Measurements from ENCODE around the gene SLC23A1. TPM values are rescaled to one million over a fixed set of nuclear protein-coding genes. Genes with fewer than 3 reads are reported as not detected.

The SLC23A1 gene
- polyA plus RNA-seq, 4 donors: 11.7 to 17.0 (median 14.5) TPM

GRCh38 chr5:139408191-139408590 is 25.1 kb upstream of the SLC23A1 start:
- DNase-seq (ENCODE audit: low read depth in 4 of 4, low spot score in 3 of 4): no peak

- no peak for DNase-seq (ENCODE audit: low read depth in 4 of 4, low spot score in 3 of 4)
Observed at GRCh38 chr5:139407517-139407916, 24.4 kb upstream of the SLC23A1 start.

GRCh38 chr5:139406963-139407362 is 23.9 kb upstream of the SLC23A1 start:
- DNase-seq (ENCODE audit: low read depth in 4 of 4, low spot score in 3 of 4): no peak

- no peak for DNase-seq (ENCODE audit: low read depth in 4 of 4, low spot score in 3 of 4)
Observed at GRCh38 chr5:139404484-139404840, 21.4 kb upstream of the SLC23A1 start.

DNA sequence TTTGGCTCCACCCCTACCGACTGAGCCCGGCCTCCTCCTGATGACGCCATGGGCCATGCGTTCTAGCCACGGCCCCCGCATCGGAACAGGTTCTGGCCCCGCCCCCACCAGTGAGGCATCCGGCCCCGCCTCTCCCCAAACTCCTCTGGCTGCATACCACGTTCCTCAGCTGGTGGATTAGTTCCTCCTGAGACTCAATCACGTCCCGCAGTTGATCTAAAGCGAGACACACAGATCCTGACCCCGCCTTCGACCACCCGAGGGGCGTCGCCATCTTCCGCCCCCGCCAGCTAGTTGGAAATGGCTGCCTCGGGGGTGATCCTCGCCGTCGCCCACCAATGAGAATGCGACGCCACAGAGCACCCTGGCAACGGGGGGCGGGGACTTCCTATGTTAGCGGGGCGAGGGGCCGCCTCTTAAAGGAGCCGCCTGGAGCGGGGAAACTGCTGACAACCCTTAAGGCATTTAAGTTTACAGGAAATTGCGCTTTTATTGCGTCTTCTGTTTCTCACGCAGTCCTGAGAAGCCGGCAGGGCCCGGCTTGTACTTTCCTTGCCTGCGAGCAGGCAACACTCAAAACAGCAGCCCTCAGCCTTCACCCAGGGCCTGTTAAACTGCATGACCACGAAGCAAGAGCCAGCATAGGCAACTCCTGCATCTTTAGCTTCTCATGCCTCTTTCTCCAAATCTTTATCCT is 20.8 kb upstream of the SLC23A1 start, which contains the start of gene SPATA24:
TSS of gene SPATA24 (minus strand) at position 303 of the 697 bp plus-strand sequence. CDS start at position 274, 29 bp downstream.
- peak; percentile 95 to 98 (median 96) for DNase-seq (ENCODE audit: low read depth in 4 of 4, low spot score in 3 of 4)

DNA sequence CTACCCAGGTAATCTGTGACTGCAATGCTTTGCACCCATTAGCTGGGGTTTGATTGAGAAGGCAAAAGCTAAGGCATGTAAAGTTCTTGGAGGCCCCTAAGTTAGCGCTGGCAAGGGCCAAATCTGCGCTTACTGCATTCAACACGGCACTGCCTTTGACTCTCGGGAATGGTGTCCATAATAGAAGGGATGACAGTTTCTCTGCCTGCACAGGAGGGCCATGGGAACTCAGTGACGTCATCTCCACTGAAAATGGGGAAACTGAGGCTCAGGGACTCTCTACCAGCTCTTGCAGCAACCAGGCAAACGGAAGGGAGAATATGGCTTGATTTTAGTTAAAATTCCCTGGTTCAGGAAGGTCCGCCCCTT is 20.3 kb upstream of the SLC23A1 start:
- DNase-seq (ENCODE audit: low read depth in 4 of 4, low spot score in 3 of 4): no peak

- no peak for DNase-seq (ENCODE audit: low read depth in 4 of 4, low spot score in 3 of 4)
Observed at GRCh38 chr5:139402561-139403158, 19.6 kb upstream of the SLC23A1 start.

- no peak for DNase-seq (ENCODE audit: low read depth in 4 of 4, low spot score in 3 of 4)
Observed at GRCh38 chr5:139401546-139401945, 18.4 kb upstream of the SLC23A1 start.

GRCh38 chr5:139399501-139400121 is 16.5 kb upstream of the SLC23A1 start:
- no peak for DNase-seq (ENCODE audit: low read depth in 4 of 4, low spot score in 3 of 4)

GRCh38 chr5:139397921-139398320 is 14.8 kb upstream of the SLC23A1 start:
- DNase-seq (ENCODE audit: low read depth in 4 of 4, low spot score in 3 of 4): no peak

- no peak for DNase-seq (ENCODE audit: low read depth in 4 of 4, low spot score in 3 of 4)
Observed at GRCh38 chr5:139396691-139397090, 13.6 kb upstream of the SLC23A1 start.

DNA sequence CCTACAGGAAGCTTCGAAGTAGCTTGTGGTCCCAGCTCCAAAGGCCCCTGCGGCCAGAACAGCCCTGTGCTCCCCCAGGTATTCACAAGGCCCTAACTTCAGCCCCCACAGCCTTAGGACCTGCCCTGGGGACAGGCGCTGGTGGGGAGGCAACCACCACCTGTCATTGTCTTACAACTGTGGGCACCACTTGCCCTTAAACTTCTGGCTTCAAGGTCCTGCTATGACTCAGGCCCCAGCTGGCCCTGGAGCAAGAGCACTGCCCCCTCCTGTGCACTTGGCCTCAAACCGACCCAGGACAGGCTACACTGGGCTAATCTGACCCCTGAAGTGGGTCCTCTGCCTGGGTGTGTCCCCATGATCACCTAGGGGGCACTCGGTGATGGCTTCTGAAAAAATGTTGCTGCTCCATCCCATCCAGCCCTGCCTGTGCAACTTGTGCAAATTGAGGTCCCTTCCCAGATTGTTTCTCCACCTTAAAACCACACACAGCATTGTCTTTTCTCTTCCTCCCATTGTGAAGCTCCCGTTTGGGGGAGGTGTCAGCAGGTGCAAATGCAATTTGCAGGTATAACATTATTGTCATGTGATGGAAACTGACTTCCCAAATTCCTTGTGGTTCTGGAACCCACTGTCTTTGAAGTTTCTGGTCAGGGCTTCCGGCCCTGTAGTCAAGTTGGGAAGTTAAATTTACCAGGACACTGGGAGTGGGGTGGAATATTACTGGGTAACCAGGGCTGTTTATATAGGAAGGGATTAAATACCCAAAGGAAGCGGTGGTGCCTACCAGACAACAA is 12.9 kb upstream of the SLC23A1 start:
- DNase-seq (ENCODE audit: low read depth in 4 of 4, low spot score in 3 of 4): no peak

GRCh38 chr5:139394654-139395566 is 11.8 kb upstream of the SLC23A1 start, which contains the start of gene PROB1:
TSS of gene PROB1 (minus strand) at chr5:139395104. CDS start at chr5:139395081, 23 bp downstream.
- DNase-seq (ENCODE audit: low read depth in 4 of 4, low spot score in 3 of 4): no peak

DNA sequence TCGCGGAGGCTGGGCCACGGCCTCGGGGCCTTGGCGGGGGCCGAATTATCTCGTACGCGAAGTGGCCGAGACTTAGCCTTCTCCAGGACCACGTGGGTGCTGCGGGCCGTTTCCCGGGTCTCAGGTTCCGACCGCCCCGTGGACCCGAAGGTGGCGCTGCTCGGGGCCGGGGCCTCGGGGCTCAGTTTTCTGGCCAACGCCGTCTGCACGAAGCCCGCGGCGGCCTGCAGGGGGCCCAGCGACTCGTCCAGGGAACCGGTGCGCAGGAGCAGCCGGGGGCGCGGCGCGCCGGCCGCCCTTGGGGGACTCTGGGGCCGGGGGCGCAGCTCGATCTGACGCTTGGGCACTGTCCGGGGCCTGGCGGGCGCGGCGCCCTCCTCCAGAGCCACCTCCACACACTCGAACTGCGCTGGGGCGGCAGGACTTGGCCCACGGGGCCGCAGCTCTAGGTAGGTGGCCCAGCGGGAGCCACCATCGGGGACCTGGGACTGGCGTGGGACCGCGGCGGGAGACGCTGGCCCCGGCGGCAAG is 11.1 kb upstream of the SLC23A1 start:
- no peak for DNase-seq (ENCODE audit: low read depth in 4 of 4, low spot score in 3 of 4)

- DNase-seq (ENCODE audit: low read depth in 4 of 4, low spot score in 3 of 4): no peak
Observed at GRCh38 chr5:139393497-139394122, 10.5 kb upstream of the SLC23A1 start.

DNA sequence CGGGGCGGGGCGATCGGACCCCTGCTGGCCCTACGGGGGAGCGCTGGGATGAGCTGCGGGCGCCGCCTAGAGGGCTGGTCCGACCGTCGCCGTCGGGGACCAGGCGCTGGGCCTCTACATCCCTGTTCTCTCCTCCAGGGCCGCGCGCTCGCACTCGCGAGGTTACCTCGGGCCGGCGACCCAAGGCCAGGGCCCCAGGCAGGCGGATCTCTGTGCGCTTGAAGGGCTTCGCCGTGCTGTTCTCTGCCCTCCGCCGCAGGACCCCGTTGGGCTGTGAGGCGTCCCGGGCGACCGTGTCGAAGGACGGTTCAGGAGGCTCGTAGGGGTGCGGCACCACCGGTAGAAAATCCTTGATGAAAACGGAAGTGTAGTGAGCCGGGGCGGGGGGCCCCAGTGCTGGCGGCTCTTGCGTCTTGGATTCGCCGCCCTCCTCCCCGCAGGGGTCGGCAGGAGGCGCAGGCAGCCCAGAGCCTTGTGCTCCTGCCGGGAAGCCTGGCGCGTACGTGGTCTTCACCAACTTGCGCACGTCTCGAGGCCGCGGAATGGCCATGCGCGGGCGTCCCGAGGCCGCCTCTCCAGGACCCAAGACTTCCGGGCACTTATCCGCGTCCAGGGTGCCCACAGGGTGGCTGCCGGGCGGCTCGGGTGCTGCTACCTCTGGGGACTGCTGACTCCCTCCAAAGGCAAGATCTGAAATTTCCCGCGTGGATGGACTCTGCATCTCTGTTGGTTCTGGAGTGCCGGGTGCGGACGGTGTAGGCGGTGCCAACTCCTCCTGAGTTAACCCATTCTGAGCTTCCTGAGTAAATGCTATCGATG is 9.8 kb upstream of the SLC23A1 start:
- no peak for DNase-seq (ENCODE audit: low read depth in 4 of 4, low spot score in 3 of 4)

DNA sequence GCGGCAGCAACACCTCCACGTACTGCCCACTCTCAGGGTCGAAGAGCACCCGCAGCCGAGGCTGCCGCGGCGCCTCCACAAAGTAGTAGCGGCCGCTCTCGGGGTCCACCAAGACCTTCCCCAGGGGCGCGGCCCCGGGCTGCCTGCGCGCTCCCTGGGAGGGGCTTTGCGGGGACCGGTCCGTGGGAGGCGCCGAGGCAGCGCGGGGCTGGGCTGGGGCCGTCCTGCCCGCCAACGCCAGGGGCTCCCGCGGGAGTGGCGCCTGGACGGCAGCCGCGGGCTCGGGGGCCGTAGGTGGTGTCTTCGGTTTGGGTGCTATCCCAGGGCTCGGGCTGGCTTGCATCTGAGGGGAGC is 9.2 kb upstream of the SLC23A1 start:
- no peak for DNase-seq (ENCODE audit: low read depth in 4 of 4, low spot score in 3 of 4)

DNA sequence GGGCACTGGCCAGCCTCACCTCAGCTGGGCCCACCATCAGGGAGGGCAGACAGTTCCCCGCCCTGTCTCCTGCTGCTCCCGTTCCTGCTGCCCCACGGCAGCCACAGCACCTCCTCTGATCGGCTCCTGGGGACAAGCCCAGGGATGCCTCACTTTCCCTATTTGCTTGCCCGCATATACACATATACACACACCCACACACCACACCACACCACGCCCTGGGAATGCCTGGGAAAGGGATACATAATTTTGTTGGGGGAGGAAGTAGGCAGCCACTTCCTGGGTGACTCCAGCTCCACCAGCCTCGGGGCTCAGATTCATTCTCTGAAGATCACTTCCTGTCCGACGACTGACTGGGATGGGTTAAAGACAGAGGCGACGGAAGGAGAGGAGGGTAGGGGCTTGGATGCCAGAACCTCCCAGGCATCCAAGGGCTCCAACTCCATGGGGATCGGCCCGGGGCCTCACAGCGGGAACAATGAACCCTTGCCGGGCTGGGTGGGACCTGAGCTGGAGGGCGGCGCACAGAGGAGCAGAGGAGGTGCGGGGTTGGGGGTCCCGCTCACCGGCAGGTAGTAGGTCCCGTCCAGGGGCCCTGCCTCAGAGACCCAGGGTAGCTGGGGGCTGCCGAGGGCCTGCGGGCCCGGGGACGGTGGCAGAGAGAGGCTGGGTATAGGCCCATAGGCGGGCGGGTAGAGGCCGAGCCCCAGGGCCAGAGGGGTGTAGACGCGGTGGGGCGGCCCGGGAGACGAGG is 8.7 kb upstream of the SLC23A1 start:
- no peak for DNase-seq (ENCODE audit: low read depth in 4 of 4, low spot score in 3 of 4)

Measured in right renal pelvis (tissue), 4 donors.